Measurements from ENCODE around the gene ZNHIT6.

DNA sequence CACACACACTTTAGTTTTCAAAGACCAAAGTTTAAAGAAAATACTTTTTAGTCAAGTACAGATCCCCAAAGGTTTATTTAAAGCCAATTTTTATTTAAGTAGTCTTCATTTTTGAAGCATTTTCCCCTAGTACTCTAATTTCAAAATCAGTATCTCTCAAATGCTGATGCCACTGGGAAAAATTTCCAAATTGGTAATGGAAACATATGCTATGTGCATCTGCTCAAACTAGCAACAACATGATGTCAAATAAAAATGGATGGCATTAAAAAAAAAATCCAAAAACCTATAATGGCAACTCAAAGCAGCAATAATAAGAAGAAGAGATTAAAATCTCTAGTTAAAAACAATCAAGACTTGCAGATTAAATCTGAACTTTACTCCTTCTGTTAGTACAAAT is 58.6 kb downstream of the ZNHIT6 start:
- TF ChIP-seq, protein P1, sequence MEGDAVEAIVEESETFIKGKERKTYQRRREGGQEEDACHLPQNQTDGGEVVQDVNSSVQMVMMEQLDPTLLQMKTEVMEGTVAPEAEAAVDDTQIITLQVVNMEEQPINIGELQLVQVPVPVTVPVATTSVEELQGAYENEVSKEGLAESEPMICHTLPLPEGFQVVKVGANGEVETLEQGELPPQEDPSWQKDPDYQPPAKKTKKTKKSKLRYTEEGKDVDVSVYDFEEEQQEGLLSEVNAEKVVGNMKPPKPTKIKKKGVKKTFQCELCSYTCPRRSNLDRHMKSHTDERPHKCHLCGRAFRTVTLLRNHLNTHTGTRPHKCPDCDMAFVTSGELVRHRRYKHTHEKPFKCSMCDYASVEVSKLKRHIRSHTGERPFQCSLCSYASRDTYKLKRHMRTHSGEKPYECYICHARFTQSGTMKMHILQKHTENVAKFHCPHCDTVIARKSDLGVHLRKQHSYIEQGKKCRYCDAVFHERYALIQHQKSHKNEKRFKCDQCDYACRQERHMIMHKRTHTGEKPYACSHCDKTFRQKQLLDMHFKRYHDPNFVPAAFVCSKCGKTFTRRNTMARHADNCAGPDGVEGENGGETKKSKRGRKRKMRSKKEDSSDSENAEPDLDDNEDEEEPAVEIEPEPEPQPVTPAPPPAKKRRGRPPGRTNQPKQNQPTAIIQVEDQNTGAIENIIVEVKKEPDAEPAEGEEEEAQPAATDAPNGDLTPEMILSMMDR (optimal IDR thresholded peaks at IDR 0.05 in 1 of 3, IDR thresholded peaks at IDR 0.05 in 1 of 3, conservative IDR thresholded peaks at IDR 0.05 in 1 of 3; ENCODE audit: extremely low read depth in 1 of 3, insufficient read depth in 2 of 3, low read length in 3 of 3), result no peak
- no peak for TF ChIP-seq EZH2 (IDR thresholded peaks at IDR 0.05; ENCODE audit: low read length)
